Effector CD4-positive, alpha-beta T cell (primary cell): ENCODE results near the gene POLD4.

Experiments used
- DNase-seq: peaks from one replicate; pipeline ENCODE4 v3.0.0-alpha.2; 2020

POLD4 gene

GRCh38 chr11:67370351-67371076 lies 17.2 kb upstream of the POLD4 start:
- DNase-seq, result no peak

DNA sequence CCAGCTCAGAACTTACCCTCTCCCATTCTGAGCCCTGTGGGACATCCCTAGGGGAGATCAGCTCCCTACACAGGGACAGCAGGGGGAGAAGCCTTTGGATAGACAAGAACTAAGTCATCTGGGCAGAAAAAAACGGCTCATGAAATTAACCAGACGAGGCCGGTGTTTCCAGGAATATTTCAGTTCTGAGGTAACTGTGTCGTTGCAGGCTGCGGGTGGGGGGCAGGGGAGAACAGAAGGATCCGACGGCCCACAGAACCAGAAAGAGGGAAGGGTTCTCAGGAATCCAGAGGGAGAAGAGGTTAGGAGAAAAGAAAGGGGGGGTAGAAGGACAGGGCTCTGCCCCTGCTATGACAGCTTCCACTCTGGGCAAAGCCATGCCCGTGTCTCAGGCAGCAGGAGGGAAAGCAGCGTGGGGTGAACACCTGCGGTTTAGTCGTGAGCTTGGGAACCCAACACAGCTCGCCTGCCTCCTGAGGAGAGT lies 16.5 kb upstream of the POLD4 start:
- DNase-seq, result no peak

DNA sequence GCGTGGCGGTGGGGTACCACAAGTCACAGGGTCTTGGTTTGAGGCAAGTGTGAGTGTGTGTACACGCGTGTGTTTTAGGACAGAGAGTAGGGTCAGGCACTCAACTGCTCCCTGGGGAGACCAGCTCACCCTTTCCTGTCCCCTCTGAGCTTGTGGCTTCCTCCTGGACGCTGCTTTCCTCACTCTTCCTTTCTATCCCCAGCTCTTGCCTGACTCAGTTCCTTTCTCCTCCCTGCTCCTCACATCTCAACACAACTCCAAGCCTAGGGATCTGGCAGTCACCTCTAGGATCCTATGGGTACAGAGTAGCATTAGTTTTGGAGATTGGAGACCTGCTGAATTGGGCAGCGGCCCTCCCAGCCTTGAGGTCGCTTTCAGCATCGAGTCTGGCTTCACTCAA lies 15.9 kb upstream of the POLD4 start:
- DNase-seq, result no peak

GRCh38 chr11:67368621-67369020 lies 15.3 kb upstream of the POLD4 start:
- no peak for DNase-seq

DNA sequence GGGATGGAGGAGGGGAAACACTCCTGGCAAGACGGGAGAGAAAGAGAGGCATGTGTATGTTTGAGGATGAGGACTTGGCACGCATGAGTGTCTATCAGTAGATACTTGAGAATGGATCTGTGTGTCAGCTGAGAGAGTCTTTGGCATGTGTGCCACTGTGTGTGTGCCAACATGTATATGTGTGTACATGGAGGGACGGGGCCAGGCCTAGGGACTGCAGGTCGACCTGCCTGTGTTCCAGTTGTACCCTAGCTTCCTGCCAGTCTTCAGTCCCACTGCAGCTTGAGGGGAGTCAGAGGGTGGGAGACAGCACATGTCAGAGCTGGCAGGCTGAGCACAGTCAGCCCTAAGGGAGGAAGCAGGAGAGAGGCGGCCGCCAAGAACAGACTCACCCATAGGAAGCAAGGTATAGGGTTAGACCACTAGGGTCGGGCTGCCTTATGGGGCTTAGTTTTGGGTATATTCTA lies 14.4 kb upstream of the POLD4 start:
- no peak for DNase-seq

DNA sequence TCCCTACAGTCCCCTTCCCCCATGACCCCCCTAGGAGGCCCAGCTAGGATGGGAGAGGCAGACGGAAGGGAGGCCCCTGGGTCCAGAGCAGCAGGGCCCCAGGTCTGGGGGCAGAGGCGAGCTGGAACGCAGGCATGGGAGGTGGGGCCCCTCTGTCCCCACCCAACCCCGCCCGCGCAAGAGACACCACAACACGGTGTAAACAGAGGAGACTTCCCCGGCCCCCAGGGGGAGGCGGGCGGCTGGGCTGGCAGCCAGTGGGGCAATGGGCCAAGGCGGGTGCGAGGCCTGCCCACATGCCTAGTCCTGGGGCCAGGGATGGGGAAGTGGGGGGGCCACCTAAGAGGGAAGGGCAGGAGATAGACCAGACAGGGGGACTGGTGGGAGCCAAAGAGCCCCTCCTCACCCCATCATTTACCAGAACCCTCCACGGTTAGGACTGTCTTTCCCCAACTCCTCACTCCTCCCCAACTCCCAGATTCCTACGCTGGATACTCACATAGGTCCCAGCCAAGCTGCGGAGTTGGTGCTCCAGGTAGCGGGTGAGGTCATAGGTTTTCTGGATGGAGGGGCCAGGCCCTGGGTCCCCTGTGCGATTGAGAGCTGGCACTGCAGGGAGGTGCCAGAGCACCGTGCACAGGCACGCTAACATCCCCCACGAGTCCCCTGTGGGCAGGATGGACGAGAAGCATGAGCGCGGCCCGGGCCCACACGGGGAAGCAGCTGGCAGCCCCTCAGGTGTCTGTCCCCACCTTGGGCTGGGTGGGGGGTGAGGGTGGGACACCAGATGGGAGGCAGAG lies 13.8 kb upstream of the POLD4 start:
- DNase-seq, result no peak

DNA sequence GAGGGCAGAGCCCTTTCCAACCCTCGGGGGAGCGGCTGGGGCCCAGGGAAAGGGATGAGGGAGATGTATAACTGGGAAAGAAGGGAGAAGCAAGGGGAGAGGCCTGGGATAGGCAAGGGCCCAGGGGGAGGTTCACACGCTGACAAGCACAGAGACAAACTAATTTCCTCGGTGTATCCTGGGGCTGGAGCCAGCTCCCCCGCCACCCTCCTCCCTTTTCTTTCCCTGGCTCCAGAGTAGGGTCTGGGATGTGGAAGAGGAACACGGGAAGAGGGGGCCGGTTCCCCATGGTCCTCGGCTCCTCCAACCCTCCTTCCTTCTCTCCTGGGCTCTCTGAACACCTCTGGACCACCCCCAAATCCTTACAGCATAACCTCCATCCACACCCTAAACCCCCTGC lies 13.2 kb upstream of the POLD4 start:
- no peak for DNase-seq

DNA sequence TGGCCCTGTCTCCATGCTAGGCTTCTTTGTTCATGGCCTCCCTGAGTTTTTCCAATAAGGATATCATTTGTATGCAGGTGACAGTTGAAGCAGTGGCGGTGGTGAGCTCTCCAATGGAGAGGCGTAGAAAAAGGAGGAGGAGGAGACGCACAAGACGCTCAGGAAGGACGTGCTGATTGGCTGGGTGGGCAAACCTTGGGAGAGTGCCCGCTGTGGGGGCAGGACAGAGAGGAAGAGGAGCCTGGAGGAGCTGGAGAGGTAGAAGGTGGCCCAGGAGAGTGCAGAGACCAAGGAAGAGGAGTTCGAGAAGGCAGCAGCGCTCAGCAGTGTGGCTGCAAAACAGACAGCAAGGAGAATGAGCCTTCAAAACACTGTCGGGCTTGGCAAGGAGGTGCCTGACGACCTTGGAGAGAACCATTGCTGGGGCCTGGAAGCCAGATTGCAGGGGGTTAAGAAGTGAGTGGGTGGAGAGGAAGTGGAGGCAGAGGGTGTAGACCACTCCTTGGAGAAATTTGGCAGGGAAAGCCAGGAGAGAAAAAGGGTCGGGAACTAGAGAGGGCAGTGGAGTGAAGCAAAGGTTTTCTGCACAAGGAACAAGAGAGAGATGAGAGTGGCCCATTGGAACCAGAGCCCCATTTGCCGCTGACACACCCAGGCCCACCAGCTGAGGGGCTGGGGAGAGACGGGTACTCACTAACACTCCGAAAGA lies 12.5 kb upstream of the POLD4 start:
- no peak for DNase-seq

- DNase-seq, result no peak
Observed at GRCh38 chr11:67364783-67365722, 11.7 kb upstream of the POLD4 start.

GRCh38 chr11:67364169-67364568 lies 10.8 kb upstream of the POLD4 start:
- no peak for DNase-seq

DNA sequence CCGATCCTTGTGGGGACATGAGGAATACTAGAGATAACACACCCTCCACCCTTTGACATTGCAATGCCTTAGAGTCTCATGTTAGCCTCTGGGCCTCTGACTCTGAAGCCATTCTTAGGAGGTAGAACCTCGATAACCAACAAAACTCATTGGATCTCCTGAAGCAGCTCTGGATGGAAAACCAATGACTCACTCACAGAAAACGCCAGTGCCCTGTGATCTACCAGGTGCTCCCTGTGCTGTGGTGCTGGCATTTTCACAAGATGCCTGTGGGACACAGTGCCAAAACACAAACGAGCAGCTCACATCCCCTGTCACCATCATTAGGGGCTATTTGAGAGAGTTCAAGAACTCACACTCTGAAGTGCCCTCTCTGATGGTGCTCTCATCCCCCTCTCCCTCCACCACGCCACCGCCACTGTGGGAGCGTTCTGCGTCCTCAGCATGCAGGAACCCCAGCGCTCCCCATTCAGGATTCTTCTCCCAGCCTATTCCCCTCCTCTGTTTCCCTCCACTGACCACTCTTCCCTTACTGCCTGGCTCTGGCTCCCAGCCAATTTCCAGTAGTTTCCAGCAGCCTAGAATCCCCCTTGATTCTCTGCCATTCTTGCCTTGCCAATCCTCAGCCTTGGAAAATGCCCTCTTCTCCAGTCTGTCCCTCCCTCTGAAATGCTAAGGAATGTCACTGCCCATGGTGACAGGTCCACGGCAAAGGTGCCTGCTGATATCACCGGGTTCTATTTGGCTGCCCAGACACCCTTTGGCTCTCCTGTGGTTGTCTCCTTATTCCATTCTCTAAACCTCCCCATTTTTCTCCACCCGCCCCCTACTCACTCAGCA lies 4.7 kb upstream of the POLD4 start:
- DNase-seq, result no peak

DNA sequence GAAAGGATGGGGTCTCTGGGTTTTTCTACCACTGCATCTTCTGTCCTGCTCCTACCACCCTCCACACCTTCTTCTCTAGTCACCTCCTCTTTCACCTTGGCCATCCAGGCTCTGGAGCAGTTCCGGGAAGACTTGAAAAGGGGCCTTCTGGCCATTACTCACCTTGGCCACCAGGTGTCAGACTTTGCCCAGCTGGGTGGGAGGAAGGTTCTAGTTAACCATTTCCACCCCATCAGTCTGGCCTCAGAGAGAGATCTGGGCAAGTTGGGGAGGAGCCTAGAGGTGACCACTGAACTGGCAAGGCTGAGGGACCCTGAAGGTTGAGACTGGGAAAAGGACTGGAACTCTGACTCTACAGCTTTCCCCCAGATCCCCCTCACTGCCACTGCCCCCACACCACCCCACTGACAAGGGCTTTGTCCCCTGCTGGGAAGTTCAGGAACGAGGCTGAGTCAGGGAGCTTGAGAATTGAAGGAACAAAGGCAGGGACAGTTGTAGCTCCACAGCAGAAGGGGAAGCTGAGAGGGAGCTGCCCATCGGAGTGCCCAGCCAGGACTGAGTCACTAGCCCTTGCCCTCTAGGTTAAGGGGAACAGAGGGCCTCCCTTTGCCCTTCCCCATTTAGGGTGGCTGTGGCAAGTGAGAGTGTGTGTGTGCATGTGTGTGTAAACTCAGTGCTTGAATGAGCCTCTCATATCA lies 3.7 kb upstream of the POLD4 start:
- peak; percentile 55 for DNase-seq

GRCh38 chr11:67356387-67356863 lies 3.1 kb upstream of the POLD4 start:
- no peak for DNase-seq

DNA sequence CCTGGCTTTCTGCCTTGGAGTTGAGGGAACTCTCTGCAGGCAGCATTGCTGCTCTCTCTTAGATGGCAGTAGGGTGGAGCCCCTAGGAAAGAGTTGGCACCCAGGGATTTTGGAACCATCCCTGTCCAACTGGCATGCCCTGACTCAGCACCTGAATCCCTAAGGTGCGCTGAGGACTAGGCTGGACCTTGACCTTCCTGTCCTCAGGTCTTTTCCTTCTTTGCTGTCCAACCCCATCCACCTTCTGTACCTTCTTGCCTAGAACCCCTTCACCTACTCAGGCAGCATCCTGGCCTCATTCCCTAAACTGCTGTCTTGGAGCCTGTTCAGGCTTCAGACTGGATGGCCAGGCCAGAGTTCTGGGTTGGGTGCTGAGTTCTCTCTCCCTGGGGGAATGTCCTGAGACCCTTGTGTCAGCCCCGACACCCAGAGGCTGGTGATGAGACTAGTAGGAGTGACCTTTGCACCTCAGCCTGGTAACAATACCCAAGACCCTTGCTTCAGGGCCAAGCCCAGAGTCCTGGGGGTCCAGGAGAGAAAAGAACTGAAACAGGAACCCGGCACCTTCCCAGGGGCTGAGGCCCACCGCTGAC lies 2.5 kb upstream of the POLD4 start:
- no peak for DNase-seq

- no peak for DNase-seq
Observed at GRCh38 chr11:67355023-67355793, 1.9 kb upstream of the POLD4 start.

DNA sequence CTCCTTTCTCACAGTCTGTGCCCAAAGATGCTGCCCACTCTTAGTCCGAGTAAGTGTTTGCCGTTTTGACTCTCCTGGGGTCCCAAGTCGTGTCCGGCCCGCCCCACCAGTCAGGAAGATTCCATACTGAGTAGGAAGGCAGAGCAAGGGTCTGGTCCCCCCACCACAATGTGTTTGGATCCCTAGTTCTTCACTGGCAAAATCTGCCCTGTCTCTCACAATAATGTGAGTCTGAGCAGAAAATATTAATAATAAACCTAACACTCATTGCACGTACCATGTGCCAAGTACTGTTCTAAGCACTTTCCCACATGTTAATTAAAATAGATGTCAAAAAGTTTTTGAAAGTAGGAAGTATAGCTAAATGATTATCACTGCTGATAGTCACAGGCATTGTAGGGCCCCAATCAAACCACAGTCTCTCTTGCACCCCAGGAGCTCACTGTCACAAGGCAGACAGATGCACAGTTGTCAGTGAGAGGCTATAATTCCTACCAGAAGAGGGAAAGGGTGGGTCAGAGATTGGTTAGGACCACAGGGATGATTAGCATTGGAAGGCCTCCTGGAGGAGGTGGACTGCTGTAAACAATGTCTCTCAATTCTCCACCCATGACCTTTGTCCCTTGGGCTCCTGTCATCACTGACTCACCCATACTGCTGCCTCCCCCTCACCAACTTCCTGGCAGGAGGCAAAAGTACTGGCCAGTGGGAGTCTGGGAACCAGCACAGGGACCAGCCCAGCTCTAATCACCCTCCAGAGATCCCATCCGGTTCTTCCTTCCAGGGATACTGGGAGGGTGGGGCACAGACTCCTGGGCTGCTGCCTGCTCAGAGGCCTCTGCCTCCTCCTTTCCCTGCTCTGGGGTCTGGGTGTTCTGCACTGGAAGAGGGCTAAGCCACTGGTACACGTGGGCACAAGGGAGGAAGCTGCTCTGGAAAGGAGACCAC lies 1.0 kb upstream of the POLD4 start:
- no peak for DNase-seq

DNA sequence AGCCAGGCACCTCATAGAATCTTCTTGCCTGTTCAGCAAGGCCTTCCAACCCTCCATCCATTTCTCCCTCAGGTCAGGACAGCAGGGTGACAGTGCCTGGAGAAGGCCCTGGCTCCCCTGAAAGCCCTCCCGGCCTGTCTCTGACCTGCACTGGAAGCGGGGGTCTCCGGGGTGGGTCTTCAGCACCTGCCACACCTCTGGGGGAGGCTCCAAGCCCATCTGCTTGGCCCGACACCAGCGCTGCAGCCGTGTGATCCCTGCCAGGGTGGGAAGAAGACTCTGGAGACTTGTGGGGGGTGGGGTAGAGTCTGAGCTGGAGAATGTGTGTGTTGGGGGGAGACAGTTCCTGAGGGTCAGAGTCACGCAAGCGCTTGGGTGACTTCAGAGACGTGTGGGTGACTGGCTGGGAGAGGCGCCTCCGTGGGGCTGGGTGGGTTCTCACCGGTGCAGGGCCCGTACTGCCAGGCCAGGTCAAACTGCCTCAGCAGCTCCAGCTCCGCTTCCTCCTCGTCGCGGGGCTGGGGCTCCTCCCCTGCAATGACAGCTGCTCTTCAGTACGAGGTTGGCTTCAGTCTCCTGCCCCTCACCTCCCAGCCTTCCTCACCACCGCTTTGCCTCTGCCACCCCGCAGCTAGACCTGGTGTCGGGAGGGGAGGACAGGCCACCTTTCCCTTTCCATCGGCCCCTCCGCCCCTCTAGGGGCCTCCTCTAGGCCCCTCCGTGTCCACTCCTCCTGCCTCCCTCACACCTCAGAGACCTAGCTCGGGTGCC lies 615 bp downstream of the POLD4 start:
- DNase-seq, result no peak
